H1 (cell line): ENCODE results near the gene PCYT1B. TPM values are rescaled to one million over a fixed set of nuclear protein-coding genes. Genes with fewer than 3 reads are reported as not detected.

Experiments
- CTCF ChIA-PET: fragments of 300-600 bp; sonication (Branson Sonifier 250); formaldehyde crosslinking; loops from one replicate; lab custom pipeline; 2021; ENCODE audit not compliant: partially characterized antibody; lab: Charles Lee
- POLR2A ChIA-PET: fragments of 300-600 bp; sonication (Branson Sonifier 250); formaldehyde crosslinking; loops from one replicate; lab custom pipeline; 2021; ENCODE audit warnings: inconsistent platforms; ENCODE audit not compliant: partially characterized antibody; lab: Charles Lee
- DNase-seq, 2 experiments: peaks; one replicate each; pipeline versions ENCODE4 v3.0.0 to v3.0.0-alpha.2; 2010 to 2022; ENCODE audit warnings: low spot score in 2 of 2, low read depth in 1 of 2, mixed read lengths in 1 of 2
- FAIRE-seq: peaks from 2 replicates; lab custom pipeline; 2011; peaks lifted over from hg19 to GRCh38; lab: Jason Lieb, UNC
- H2AFZ ChIP-seq: 2 replicates; pipeline ENCODE4 v1.8.1; 2012; ENCODE audit warnings: low read length, inconsistent platforms
- H2AK5ac ChIP-seq: 2 replicates; pipeline ENCODE4 v1.6.1; 2013; ENCODE audit warnings: low read depth, low read length
- H2BK120ac ChIP-seq: replicated peaks from 2 replicates; pipeline ENCODE3; 2013; ENCODE audit warnings: low read depth, low read length, inconsistent platforms
- H2BK12ac ChIP-seq: 2 replicates; pipeline ENCODE4 v1.6.1; 2013; ENCODE audit warnings: low read depth, low read length
- H2BK15ac ChIP-seq: 2 replicates; pipeline ENCODE4 v1.6.1; 2013; ENCODE audit warnings: low read length
- H2BK20ac ChIP-seq: 2 replicates; pipeline ENCODE4 v1.6.1; 2013; ENCODE audit warnings: low read length
- H2BK5ac ChIP-seq: 2 replicates; pipeline ENCODE4 v1.6.1; 2013; ENCODE audit warnings: low read depth, low read length
- H3K14ac ChIP-seq: 2 replicates; pipeline ENCODE4 v1.6.1; 2013; ENCODE audit warnings: inconsistent platforms; ENCODE audit not compliant: insufficient read length
- H3K18ac ChIP-seq: 2 replicates; pipeline ENCODE4 v1.6.1; 2013; ENCODE audit warnings: low read length; ENCODE audit errors: extremely low read depth
- H3K23ac ChIP-seq: 2 replicates; pipeline ENCODE4 v1.6.1; 2013; ENCODE audit warnings: inconsistent platforms; ENCODE audit not compliant: insufficient read length
- H3K23me2 ChIP-seq: 2 replicates; pipeline ENCODE4 v1.6.1; 2013; ENCODE audit warnings: low read depth, low read length
- H3K27ac ChIP-seq: 2 replicates; pipeline ENCODE4 v1.6.1; 2011; ENCODE audit warnings: low read depth, low read length, inconsistent platforms
- H3K27me3 ChIP-seq, 4 experiments: replicated peaks in 1 of 4; 1 replicate in 1 of 4; 2 replicates in 3 of 4; pipeline versions ENCODE4 v1.6.1 to v1.8.1; 2011 to 2013; ENCODE audit warnings: low read length in 3 of 4, mild to moderate bottlenecking in 3 of 4, inconsistent platforms in 2 of 4, mixed read lengths in 2 of 4, moderate library complexity in 1 of 4; ENCODE audit not compliant: control insufficient read depth in 3 of 4, insufficient read depth in 3 of 4; ENCODE audit errors: extremely low read depth in 1 of 4
- H3K36me3 ChIP-seq, 4 experiments: 2 replicates each; pipeline versions ENCODE4 v1.6.1 to v1.8.1; 2011 to 2013; ENCODE audit warnings: mild to moderate bottlenecking in 4 of 4, low read length in 3 of 4, moderate library complexity in 2 of 4, control low read depth in 1 of 4, inconsistent platforms in 1 of 4; ENCODE audit not compliant: insufficient read depth in 4 of 4, control insufficient read depth in 2 of 4
- H3K4ac ChIP-seq: replicated peaks from 2 replicates; pipeline ENCODE3; 2013; ENCODE audit warnings: low read length, low read depth, mixed read lengths, inconsistent platforms; ENCODE audit not compliant: insufficient read length
- H3K4me1 ChIP-seq, 4 experiments: replicated peaks in 1 of 4; 1 replicate in 1 of 4; 2 replicates in 3 of 4; pipeline versions ENCODE4 v1.6.1 to v1.8.1; 2011 to 2013; ENCODE audit warnings: low read length in 3 of 4, inconsistent platforms in 2 of 4, mixed read lengths in 1 of 4; ENCODE audit not compliant: insufficient read depth in 4 of 4, control insufficient read depth in 3 of 4
- H3K4me2 ChIP-seq, 2 experiments: 2 replicates each; pipeline versions ENCODE4 v1.6.1 to v1.8.1; 2011 to 2013; ENCODE audit warnings: low read depth in 2 of 2, low read length in 2 of 2, control low read depth in 1 of 2, inconsistent platforms in 1 of 2, mild to moderate bottlenecking in 1 of 2; ENCODE audit not compliant: insufficient read depth in 1 of 2
- H3K4me3 ChIP-seq, 4 experiments: fragments of 200-600, 300-600 bp in 1 of 4; sonication (generic), shearing (Covaris generic), sonication (Bioruptor Twin) in 1 of 4; 2 replicates each; pipeline versions ENCODE4 v1.5.1 to v1.8.1; 2011 to 2016; ENCODE audit warnings: low read length in 4 of 4, low read depth in 3 of 4, control low read depth in 2 of 4, inconsistent platforms in 2 of 4, mild to moderate bottlenecking in 2 of 4, mixed read lengths in 1 of 4, moderate library complexity in 1 of 4; ENCODE audit not compliant: insufficient read depth in 2 of 4; ENCODE audit errors: extremely low read depth in 1 of 4
- H3K56ac ChIP-seq: replicated peaks from 2 replicates; pipeline ENCODE3; 2013; ENCODE audit warnings: low read depth, mild to moderate bottlenecking, mixed read lengths, low read length, inconsistent platforms; ENCODE audit not compliant: insufficient read length
- H3K79me1 ChIP-seq: 2 replicates; pipeline ENCODE4 v1.6.1; 2013; ENCODE audit warnings: low read depth, low read length, control low read depth
- H3K79me2 ChIP-seq, 2 experiments: 2 replicates each; pipeline versions ENCODE4 v1.6.1 to v1.8.1; 2012 to 2013; ENCODE audit warnings: low read length in 2 of 2, mild to moderate bottlenecking in 2 of 2, inconsistent platforms in 1 of 2; ENCODE audit not compliant: insufficient read depth in 2 of 2, control insufficient read depth in 1 of 2
- H3K9ac ChIP-seq, 4 experiments: replicated peaks in 1 of 4; 1 replicate in 1 of 4; 2 replicates in 3 of 4; pipeline versions ENCODE4 v1.6.1 to v1.8.1; 2011 to 2013; ENCODE audit warnings: low read depth in 3 of 4, low read length in 3 of 4, control low read depth in 2 of 4, mild to moderate bottlenecking in 2 of 4, moderate library complexity in 2 of 4, inconsistent platforms in 1 of 4; ENCODE audit errors: extremely low read depth in 1 of 4
- H3K9me3 ChIP-seq, 2 experiments: 2 replicates each; pipeline versions ENCODE4 v1.6.1 to v1.8.1; 2012 to 2013; ENCODE audit warnings: mild to moderate bottlenecking in 2 of 2, moderate library complexity in 2 of 2, control low read depth in 1 of 2, inconsistent platforms in 1 of 2, low read depth in 1 of 2, low read length in 1 of 2, mixed read lengths in 1 of 2; ENCODE audit not compliant: insufficient read depth in 2 of 2
- H4K20me1 ChIP-seq, 2 experiments: replicated peaks in 1 of 2; 2 replicates each; pipeline versions ENCODE3 to v1.8.1; 2011 to 2013; ENCODE audit warnings: inconsistent platforms in 2 of 2, low read length in 2 of 2, mild to moderate bottlenecking in 1 of 2; ENCODE audit not compliant: insufficient read depth in 2 of 2, control insufficient read depth in 1 of 2
- H4K5ac ChIP-seq: 2 replicates; pipeline ENCODE4 v1.6.1; 2013; ENCODE audit warnings: low read length, low read depth, mixed read lengths, inconsistent platforms; ENCODE audit not compliant: insufficient read length
- H4K8ac ChIP-seq: 2 replicates; pipeline ENCODE4 v1.8.0; 2013; ENCODE audit warnings: mild to moderate bottlenecking, moderate library complexity, low read length, inconsistent platforms; ENCODE audit not compliant: insufficient read depth; ENCODE audit errors: extremely low read depth
- H4K91ac ChIP-seq: replicated peaks from 2 replicates; pipeline ENCODE3; 2013; ENCODE audit warnings: low read length, mixed read lengths, inconsistent platforms; ENCODE audit not compliant: insufficient read length
- SP1 ChIP-seq: IDR thresholded peaks from 2 replicates; pipeline ENCODE4 v1.6.1; 2011; ENCODE audit warnings: low read depth, low read length
- WGBS, 2 experiments: shearing (Covaris generic) in 1 of 2; methylation state at CpG; one replicate each; pipeline versions ENCODE4 v1.1.6 to v1.1.7; 2013 to 2015; ENCODE audit warnings: low lambda C conversion rate in 2 of 2, mixed read lengths in 2 of 2, inconsistent platforms in 1 of 2, low coverage in 1 of 2, missing lambda C conversion rate in 1 of 2; ENCODE audit not compliant: insufficient replicate concordance in 2 of 2, insufficient coverage in 1 of 2, insufficient read length in 1 of 2; ENCODE audit errors: extremely low coverage in 1 of 2, missing lambda C conversion rate in 1 of 2; 5-methylcytosine and 5-hydroxymethylcytosine counted together
- polyA plus RNA-seq, 7 experiments: library from polyadenylated mRNA; depleted of rRNA in 3 of 7; stranded (reverse) in 5 of 7; unstranded in 2 of 7; fragments of >200 nt in 5 of 7; fragments of 200-250 nt in 2 of 7; gene quantifications; 1 replicate in 5 of 7; 2 replicates in 1 of 7; 4 replicates in 1 of 7; pipeline versions ENCODE4 v1.2.1 to v1.2.3, GENCODE V29; 2011 to 2013; ENCODE audit warnings: missing spikeins in 2 of 7, mixed read lengths in 2 of 7
- total RNA-seq: library from RNA; stranded (reverse); fragmentation: NEBNext Ultra II Directional; extraction: Animal tissue kit (Norgen Biotek cat#: 25700); gene quantifications from 2 replicates; pipeline ENCODE4 v1.2.1, GENCODE V29; 2021

PCYT1B gene
- total and polyA plus RNA-seq, 2 of the 8 experiments (the other 6 are each of a cell fraction or from before 2014, with no cell fraction given), result 17.9 to 30.6 TPM

DNA sequence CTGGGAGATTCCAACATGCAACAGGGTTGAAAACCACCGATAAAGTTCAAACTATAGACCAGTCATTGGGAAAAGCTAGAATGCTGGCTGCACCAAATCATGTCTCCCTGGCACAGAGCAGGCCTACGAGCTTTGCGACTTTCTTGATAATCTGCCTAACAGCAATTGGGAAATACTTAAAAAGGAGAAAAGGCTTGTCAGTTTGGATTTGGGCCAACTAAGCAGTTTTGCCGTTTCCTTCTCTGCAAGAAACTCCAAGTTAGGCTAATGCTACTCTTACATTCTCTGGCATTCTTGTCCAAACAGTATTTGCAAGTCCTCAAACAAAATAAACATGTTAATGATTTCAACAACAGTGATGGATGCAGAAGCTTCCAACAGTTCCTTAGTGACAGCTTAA is 94.1 kb downstream of the PCYT1B start:
- H4K8ac ChIP-seq, result no peak overlapping the region
- H2BK120ac ChIP-seq, result no peak overlapping the region
- CTCF ChIA-PET, result interaction anchor here (1.3 to 1.6 kb wide), 2 partner anchors 157 to 181 kb away, joined by 4 to 8 read pairs; no protein-coding TSS in a partner anchor
- no peak overlapping the region for H3K56ac ChIP-seq
- no peak overlapping the region for H2BK12ac ChIP-seq
- FAIRE-seq (no peak), DNase-seq (no peak)
- H3K4me2 ChIP-seq, result no peak overlapping the region
- no peaks in the 10 kb centered on the region for H3K79me1 ChIP-seq
- no peak overlapping the region for H3K23ac ChIP-seq
- H4K20me1 ChIP-seq, result no peaks in the 10 kb centered on the region
- POLR2A ChIA-PET, result no interaction called here
- H2AFZ ChIP-seq, result no peak overlapping the region
- H3K9me3 ChIP-seq, result no peaks in the 10 kb centered on the region
- H2BK5ac ChIP-seq, result no peak overlapping the region
- H3K4ac ChIP-seq, result no peak overlapping the region
- no peak overlapping the region for H2AK5ac ChIP-seq
- H3K14ac ChIP-seq, result no peak overlapping the region
- no peak overlapping the region for H3K18ac ChIP-seq
- H3K9ac ChIP-seq, result no peak overlapping the region
- no peak overlapping the region for H4K5ac ChIP-seq
- H3K27me3 ChIP-seq, result no peaks in the 10 kb centered on the region
- no peak overlapping the region for H4K91ac ChIP-seq
- no peaks in the 10 kb centered on the region for H3K23me2 ChIP-seq
- WGBS, 2 experiments, result 81% methylated on average over 4 of the region's 4 CpGs; no CpG with 5 or more reads in 1 of the 2 experiments
- H2BK20ac ChIP-seq, result no peak overlapping the region
- no peak overlapping the region for H3K27ac ChIP-seq
- H3K36me3 ChIP-seq, result no peaks in the 10 kb centered on the region; a peak in 1 of 8 replicates
- no peak for TF ChIP-seq SP1
- no peaks in the 10 kb centered on the region for H3K79me2 ChIP-seq
- H2BK15ac ChIP-seq, result no peak overlapping the region
- no peak overlapping the region for H3K4me3 ChIP-seq
- H3K4me1 ChIP-seq, result no peaks in the 10 kb centered on the region
